Hepatocyte (in vitro differentiated cells): Measurements from ENCODE around the gene IL2RA. TPM values are rescaled to one million over a fixed set of nuclear protein-coding genes. Genes with fewer than 3 reads are reported as not detected.

ENCODE experiments used
- DNase-seq: peaks from one replicate; pipeline ENCODE4 v3.0.0-alpha.2; 2016; ENCODE audit warnings: low spot score
- H2AFZ ChIP-seq: fragments of 200-600 bp; sonication (generic); 2 replicates; pipeline ENCODE4 v1.6.0; 2016; ENCODE audit warnings: antibody characterized with exemption, mild to moderate bottlenecking
- H3K27ac ChIP-seq: fragments of 200-600 bp; sonication (generic); 2 replicates; pipeline ENCODE4 v1.5.1; 2016; ENCODE audit warnings: mild to moderate bottlenecking
- H3K27me3 ChIP-seq: fragments of 200-600 bp; sonication (generic); 2 replicates; pipeline ENCODE4 v1.6.1; 2016
- H3K36me3 ChIP-seq: fragments of 200-600 bp; sonication (generic); replicated peaks from 2 replicates; pipeline ENCODE4 v1.5.1; 2016; ENCODE audit warnings: low read depth; ENCODE audit not compliant: insufficient read depth
- H3K4me1 ChIP-seq: fragments of 200-600 bp; sonication (generic); 2 replicates; pipeline ENCODE4 v1.5.1; 2016; ENCODE audit warnings: mild to moderate bottlenecking, moderate library complexity; ENCODE audit not compliant: insufficient read depth
- H3K4me2 ChIP-seq: fragments of 200-600 bp; sonication (generic); 2 replicates; pipeline ENCODE4 v1.6.0; 2016
- H3K4me3 ChIP-seq: fragments of 200-600 bp; sonication (generic); 2 replicates; pipeline ENCODE4 v1.5.1; 2016; ENCODE audit warnings: mild to moderate bottlenecking
- H3K79me2 ChIP-seq: fragments of 200-600 bp; sonication (generic); 2 replicates; pipeline ENCODE4 v1.6.0; 2017; ENCODE audit warnings: mild to moderate bottlenecking
- H3K9me2 ChIP-seq: fragments of 200-600 bp; sonication (generic); replicated peaks from 2 replicates; pipeline ENCODE4 v1.6.0; 2017; ENCODE audit warnings: mild to moderate bottlenecking; ENCODE audit not compliant: insufficient read depth
- H3K9me3 ChIP-seq: fragments of 200-600 bp; sonication (generic); 2 replicates; pipeline ENCODE4 v1.5.1; 2016; ENCODE audit warnings: low read depth, mild to moderate bottlenecking
- H4K20me1 ChIP-seq: fragments of 200-600 bp; sonication (generic); 2 replicates; pipeline ENCODE4 v1.6.0; 2016; ENCODE audit warnings: mild to moderate bottlenecking; ENCODE audit not compliant: insufficient read depth, poor library complexity, severe bottlenecking
- EZH2 ChIP-seq: fragments of 200-600 bp; sonication (generic); IDR thresholded peaks from 2 replicates; pipeline ENCODE4 v1.6.1; 2016; ENCODE audit warnings: antibody characterized with exemption, mild to moderate bottlenecking, borderline replicate concordance
- EZH2phosphoT487 ChIP-seq: fragments of 200-600 bp; sonication (generic); IDR thresholded peaks from one replicate; pipeline ENCODE4 v1.6.1; 2018; ENCODE audit warnings: antibody characterized with exemption, mild to moderate bottlenecking, low read depth, moderate library complexity; ENCODE audit not compliant: unreplicated experiment, severe bottlenecking
- WGBS: methylation state at CpG from one replicate; pipeline ENCODE4 v1.1.6; 2016; ENCODE audit warnings: low lambda C conversion rate; ENCODE audit errors: missing lambda C conversion rate; 5-methylcytosine and 5-hydroxymethylcytosine counted together
- polyA plus RNA-seq: library from polyadenylated mRNA; unstranded; fragments of >200 nt; fragmentation: Nextera tagmentation; extraction: Ambion mirVana; gene quantifications from 2 replicates; pipeline ENCODE4 v1.2.1, GENCODE V29; 2016
- total RNA-seq: library from RNA; depleted of rRNA; stranded (reverse); fragments of >200 nt; gene quantifications from 2 replicates; pipeline ENCODE4 v1.2.3, GENCODE V29; 2014
- TF ChIP-seq, protein P1 (sequence below): fragments of 200-600 bp; sonication (generic); IDR thresholded peaks from 2 replicates; pipeline ENCODE4 v1.5.1; 2016; ENCODE audit warnings: antibody characterized with exemption, mild to moderate bottlenecking; ENCODE audit not compliant: poor library complexity

The IL2RA gene
- total and polyA plus RNA-seq, 2 experiments from 2014 or later, result not detected

DNA sequence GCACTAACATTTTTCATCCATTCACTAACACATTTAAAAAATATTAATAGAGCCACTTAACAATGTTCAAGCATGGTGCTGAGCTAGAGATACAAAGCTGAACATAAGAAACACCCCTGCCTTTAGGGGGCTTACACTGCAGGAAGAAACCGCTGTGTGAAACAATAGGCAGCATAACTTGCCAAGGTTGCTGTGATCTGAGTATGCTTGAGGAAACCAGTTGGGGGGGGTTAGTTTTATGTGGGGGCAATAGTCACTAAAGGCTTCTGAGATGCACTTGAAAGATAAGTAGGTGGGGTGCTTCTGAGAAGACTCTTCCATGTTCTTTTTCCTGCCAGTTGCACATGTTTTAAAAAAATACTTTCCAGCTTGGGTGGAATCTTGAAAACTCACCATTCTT is 29.5 kb upstream of the IL2RA start:
- no peaks in the 10 kb centered on the region for H3K27me3 ChIP-seq
- no peak overlapping the region for H2AFZ ChIP-seq
- no peak overlapping the region for H3K27ac ChIP-seq
- no peaks in the 10 kb centered on the region for H3K36me3 ChIP-seq
- H3K4me1 ChIP-seq, result peaks cover 21% of the 10 kb centered on the region
- peak overlapping the region; percentile 95 for H3K4me2 ChIP-seq
- DNase-seq, result no peak
- H3K79me2 ChIP-seq, result peaks cover 75% of the 10 kb centered on the region
- peaks cover 70% of the 10 kb centered on the region for H4K20me1 ChIP-seq
- no peak overlapping the region for H3K4me3 ChIP-seq
- no peaks in the 10 kb centered on the region for H3K9me3 ChIP-seq
- TF ChIP-seq EZH2, result no peak
- no peak for TF ChIP-seq EZH2phosphoT487
- 60% methylated on average over 1 of the region's 1 CpG for WGBS
- no peaks in the 10 kb centered on the region for H3K9me2 ChIP-seq

DNA sequence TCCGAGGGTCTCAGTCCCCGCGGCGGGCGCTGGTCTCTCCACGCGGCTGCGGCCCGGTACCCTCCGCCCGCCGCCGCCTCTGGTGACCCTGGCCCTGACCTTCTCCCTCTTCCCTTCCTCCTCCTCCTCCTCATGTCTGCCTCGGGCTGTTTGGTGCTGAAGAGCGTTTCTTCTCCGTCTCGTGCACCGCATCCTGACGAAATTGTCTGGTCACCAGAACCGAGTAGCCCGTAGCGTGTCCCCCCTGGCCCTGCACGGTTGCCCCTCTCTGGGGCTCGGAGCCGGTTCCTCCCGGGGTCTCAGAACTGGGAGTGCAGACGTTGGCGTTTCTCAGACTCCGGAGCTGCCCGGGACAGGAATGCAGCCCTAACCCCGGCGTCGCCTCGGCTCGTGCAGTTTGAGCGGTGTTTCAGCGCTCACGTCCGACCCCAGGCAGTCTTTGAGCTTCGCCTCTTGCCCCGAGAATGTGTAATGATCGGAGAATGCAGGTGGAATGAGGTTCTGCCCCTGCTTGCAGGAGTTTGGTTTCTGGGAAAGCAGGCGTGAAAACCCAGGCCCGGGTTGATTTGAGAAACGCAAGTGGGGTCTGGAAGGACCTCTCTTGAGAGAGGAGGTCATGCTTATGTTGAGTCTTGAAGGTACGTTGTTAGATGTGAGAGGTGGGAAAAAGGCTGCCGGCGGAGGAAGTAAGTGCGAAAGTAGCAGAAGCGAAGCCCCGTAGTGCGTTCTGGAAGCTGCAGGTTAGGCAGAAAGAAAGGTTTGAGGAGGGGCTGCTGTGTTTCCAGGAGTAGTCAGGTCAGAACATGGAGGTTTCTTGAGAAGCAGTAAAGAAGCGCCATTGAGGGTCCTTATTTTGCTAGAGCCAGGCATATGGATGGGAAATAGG is 27.4 kb upstream of the IL2RA start:
- H3K27me3 ChIP-seq, result peaks cover 1% of the 10 kb centered on the region
- 1% methylated on average over 52 of the region's 53 CpGs for WGBS
- DNase-seq, result peak; percentile 50

DNA sequence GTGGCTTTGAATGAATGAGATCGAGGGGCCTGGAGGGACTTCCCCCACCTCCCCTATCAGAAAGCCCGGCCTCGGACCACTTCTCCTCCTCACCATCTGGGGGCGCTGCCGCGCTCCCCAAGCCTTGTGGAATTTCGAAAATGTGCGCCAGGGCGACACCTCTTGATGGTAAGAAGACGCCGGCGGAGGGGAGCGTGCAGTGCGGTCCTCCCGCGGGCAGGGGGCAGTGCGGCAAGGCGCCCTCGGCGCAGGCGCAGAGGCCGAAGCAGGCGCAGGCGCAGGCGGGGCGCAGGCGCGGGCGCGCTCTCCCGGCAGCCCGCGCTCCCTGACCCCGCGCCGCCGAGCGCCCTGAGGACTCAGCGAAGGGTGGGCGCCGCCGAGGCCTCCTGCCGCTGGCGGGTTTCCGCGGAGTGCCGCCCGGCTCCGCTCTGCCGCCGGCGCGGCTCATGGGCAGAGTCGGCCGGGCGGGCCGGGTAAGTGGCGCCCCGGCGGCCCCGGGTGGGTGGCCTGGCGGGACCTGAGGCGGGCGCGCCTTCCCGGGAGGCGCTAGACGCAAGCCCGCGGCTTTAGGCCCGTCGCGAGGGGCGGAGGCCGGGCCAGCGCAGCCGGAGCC is 26.7 kb upstream of the IL2RA start, which contains the start of gene RBM17:
Gene RBM17, plus strand, starts transcription at position 314 of the 613 bp plus-strand sequence. CDS start 8,032 bp downstream, outside the sequence.
- TF ChIP-seq EZH2phosphoT487 (no peak), EZH2 (no peak)
- TF ChIP-seq, protein P1, sequence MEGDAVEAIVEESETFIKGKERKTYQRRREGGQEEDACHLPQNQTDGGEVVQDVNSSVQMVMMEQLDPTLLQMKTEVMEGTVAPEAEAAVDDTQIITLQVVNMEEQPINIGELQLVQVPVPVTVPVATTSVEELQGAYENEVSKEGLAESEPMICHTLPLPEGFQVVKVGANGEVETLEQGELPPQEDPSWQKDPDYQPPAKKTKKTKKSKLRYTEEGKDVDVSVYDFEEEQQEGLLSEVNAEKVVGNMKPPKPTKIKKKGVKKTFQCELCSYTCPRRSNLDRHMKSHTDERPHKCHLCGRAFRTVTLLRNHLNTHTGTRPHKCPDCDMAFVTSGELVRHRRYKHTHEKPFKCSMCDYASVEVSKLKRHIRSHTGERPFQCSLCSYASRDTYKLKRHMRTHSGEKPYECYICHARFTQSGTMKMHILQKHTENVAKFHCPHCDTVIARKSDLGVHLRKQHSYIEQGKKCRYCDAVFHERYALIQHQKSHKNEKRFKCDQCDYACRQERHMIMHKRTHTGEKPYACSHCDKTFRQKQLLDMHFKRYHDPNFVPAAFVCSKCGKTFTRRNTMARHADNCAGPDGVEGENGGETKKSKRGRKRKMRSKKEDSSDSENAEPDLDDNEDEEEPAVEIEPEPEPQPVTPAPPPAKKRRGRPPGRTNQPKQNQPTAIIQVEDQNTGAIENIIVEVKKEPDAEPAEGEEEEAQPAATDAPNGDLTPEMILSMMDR, result peak; percentile 100
- 1% methylated on average over 46 of the region's 77 CpGs for WGBS
- Histone ChIP-seq H3K9me2 (no peaks in the 10 kb centered on the region), H3K27me3 (peaks cover 9% of the 10 kb centered on the region), H4K20me1 (peaks cover 44% of the 10 kb centered on the region), H3K79me2 (peaks cover 47% of the 10 kb centered on the region), H3K9me3 (no peaks in the 10 kb centered on the region), H3K4me3 (peak within 1 kb of the TSS; percentile 99), H2AFZ (peak within 1 kb of the TSS; percentile 59), H3K27ac (peak within 1 kb of the TSS; percentile 86), H3K4me1 (peaks cover 21% of the 10 kb centered on the region), H3K36me3 (no peaks in the 10 kb centered on the region), H3K4me2 (peak within 1 kb of the TSS; percentile 95)
- DNase-seq, result peak; percentile 95

More for the DNA sequence above, 27.4 kb upstream of the IL2RA start:
- H4K20me1 ChIP-seq, result peaks cover 49% of the 10 kb centered on the region
- H3K4me3 ChIP-seq, result peak overlapping the region; percentile 99
- H3K36me3 ChIP-seq, result no peaks in the 10 kb centered on the region
- H3K4me1 ChIP-seq, result peaks cover 21% of the 10 kb centered on the region
- H3K27ac ChIP-seq, result peak overlapping the region; percentile 86
- H3K79me2 ChIP-seq, result peaks cover 55% of the 10 kb centered on the region
- H3K9me3 ChIP-seq, result no peaks in the 10 kb centered on the region
- no peaks in the 10 kb centered on the region for H3K9me2 ChIP-seq
- H3K4me2 ChIP-seq, result peak overlapping the region; percentile 95
- TF ChIP-seq, protein P1, result no peak
- TF ChIP-seq EZH2phosphoT487 (no peak), EZH2 (no peak)
- H2AFZ ChIP-seq, result peak overlapping the region; percentile 59
